BE2C (cell line): ENCODE data around the gene C19orf12.
"Not testable (repeated sequence)": the region's sequence is repeated elsewhere in the genome, so short reads cannot be mapped to it uniquely, and the experiment has no call there.

Source experiments
- DNase-seq: peaks from one replicate; pipeline ENCODE4 v3.0.0-alpha.2; 2020
- H3K27me3 ChIP-seq: fragments of 250-450 bp; sonication (Bioruptor Pico); 2 replicates; pipeline ENCODE4 v1.5.1; 2020; ENCODE audit warnings: mild to moderate bottlenecking
- H3K36me3 ChIP-seq: fragments of 250-450 bp; sonication (Bioruptor Pico); 2 replicates; pipeline ENCODE4 v1.5.1; 2020; ENCODE audit warnings: mild to moderate bottlenecking
- H3K4me1 ChIP-seq: fragments of 250-450 bp; sonication (Bioruptor Pico); 2 replicates; pipeline ENCODE4 v1.5.1; 2020
- H3K4me3 ChIP-seq: 2 replicates; pipeline ENCODE4 v1.5.1; 2011; ENCODE audit warnings: low read depth, low read length
- H3K9me3 ChIP-seq: fragments of 250-450 bp; sonication (Bioruptor Pico); 2 replicates; pipeline ENCODE4 v1.5.1; 2020
- CTCF ChIP-seq: IDR thresholded peaks from 2 replicates; pipeline ENCODE4 v1.5.1; 2012; ENCODE audit warnings: mild to moderate bottlenecking, low read depth, low read length

The C19orf12 gene

GRCh38 chr19:29711584-29712132 is 3.4 kb downstream of the C19orf12 start:
- H3K4me1 ChIP-seq, result peaks cover under 1% of the 10 kb centered on the region; the same call in 1 of the 2 replicates
- H3K9me3 ChIP-seq, result no peaks in the 10 kb centered on the region
- peaks cover 5% of the 10 kb centered on the region; the same call in 1 of the 2 replicates for H3K36me3 ChIP-seq
- no peaks in the 10 kb centered on the region for H3K27me3 ChIP-seq
- no peak for DNase-seq
- no peak for TF ChIP-seq CTCF
- H3K4me3 ChIP-seq, result no peak overlapping the region

GRCh38 chr19:29709440-29709798 is 5.6 kb downstream of the C19orf12 start:
- not testable (repeated sequence) for H3K27me3 ChIP-seq, H3K4me1 ChIP-seq, H3K4me3 ChIP-seq, H3K9me3 ChIP-seq, H3K36me3 ChIP-seq, DNase-seq

GRCh38 chr19:29708554-29709439 is 6.3 kb downstream of the C19orf12 start:
- no peak for TF ChIP-seq CTCF
- peaks cover 6% of the 10 kb centered on the region; the same call in 1 of the 2 replicates for H3K36me3 ChIP-seq
- no peaks in the 10 kb centered on the region for H3K27me3 ChIP-seq
- no peak for DNase-seq
- H3K9me3 ChIP-seq, result no peaks in the 10 kb centered on the region
- H3K4me1 ChIP-seq, result no peaks in the 10 kb centered on the region
- no peak overlapping the region for H3K4me3 ChIP-seq

- no peak for DNase-seq
- H3K27me3 ChIP-seq, result no peaks in the 10 kb centered on the region
- no peak for TF ChIP-seq CTCF
- H3K36me3 ChIP-seq, result peaks cover 12% of the 10 kb centered on the region; the same call in 1 of the 2 replicates
- H3K9me3 ChIP-seq, result no peaks in the 10 kb centered on the region
- H3K4me3 ChIP-seq, result no peak overlapping the region
- H3K4me1 ChIP-seq, result no peaks in the 10 kb centered on the region
These were observed 8.4 kb downstream of the C19orf12 start for GRCh38 chr19:29706635-29707034.

- Histone ChIP-seq H3K4me1 (no peaks in the 10 kb centered on the region), H3K9me3 (no peaks in the 10 kb centered on the region), H3K36me3 (peaks cover 12% of the 10 kb centered on the region; the same call in 1 of the 2 replicates), H3K27me3 (no peaks in the 10 kb centered on the region), H3K4me3 (no peak overlapping the region)
- TF ChIP-seq CTCF, result no peak
- DNase-seq, result no peak
These were observed 9.4 kb downstream of the C19orf12 start for GRCh38 chr19:29705706-29706105.

GRCh38 chr19:29704562-29705558 is 10.2 kb downstream of the C19orf12 start:
- no peaks in the 10 kb centered on the region for H3K27me3 ChIP-seq
- peaks cover 12% of the 10 kb centered on the region; the same call in 1 of the 2 replicates for H3K36me3 ChIP-seq
- no peak for TF ChIP-seq CTCF
- H3K9me3 ChIP-seq, result no peaks in the 10 kb centered on the region
- no peak for DNase-seq
- no peak overlapping the region for H3K4me3 ChIP-seq
- H3K4me1 ChIP-seq, result no peaks in the 10 kb centered on the region
